Vagina (tissue), 2 donors: ENCODE measurements around the gene IL19.

Experiments used
- CTCF ChIP-seq, 3 experiments: fragments of 450-650 bp in 2 of 3; fragments of 200-600 bp in 1 of 3; sonication (generic) in 1 of 3; IDR thresholded peaks; one replicate each; pipeline ENCODE4 v1.5.1; 2017 to 2019; ENCODE audit warnings: antibody characterized with exemption in 3 of 3, mild to moderate bottlenecking in 2 of 3, moderate library complexity in 2 of 3
- POLR2A ChIP-seq, 2 donors: fragments of 450-650 bp; IDR thresholded peaks; one replicate each; pipeline ENCODE4 v1.6.1; 2017; ENCODE audit warnings: antibody characterized with exemption in 2 of 2, mild to moderate bottlenecking in 2 of 2, moderate library complexity in 2 of 2
- POLR2AphosphoS5 ChIP-seq, 2 donors: sonication (generic); formaldehyde crosslinking; IDR thresholded peaks; one replicate each; pipeline ENCODE4 v1.9.0; 2017; ENCODE audit warnings: antibody characterized with exemption in 2 of 2, mild to moderate bottlenecking in 2 of 2, low read depth in 1 of 2; ENCODE audit not compliant: insufficient read depth in 1 of 2

- TF ChIP-seq CTCF (IDR thresholded peaks at IDR 0.05) (no peak), POLR2AphosphoS5 (IDR thresholded peaks at IDR 0.05; ENCODE audit: insufficient read depth in 1 of 2, low read depth in 1 of 2) (no peak), POLR2A (IDR thresholded peaks at IDR 0.05) (no peak)
Observed at GRCh38 chr1:206854401-206855129, 84.0 kb downstream of the IL19 start.
